OCI-LY7 (cell line): Measurements from ENCODE around the gene FBXW7.

Experiments used
- EZH2phosphoT487 ChIP-seq: fragments of 200-600 bp; sonication (generic); IDR thresholded peaks from 2 replicates; pipeline ENCODE4 v1.6.1; 2018; ENCODE audit warnings: low read depth, borderline replicate concordance, mild to moderate bottlenecking, mixed run types, antibody characterized with exemption, low read length, moderate library complexity, mixed read lengths
- TF ChIP-seq, protein P1 (sequence below): fragments of 200-600 bp; sonication (generic); conservative IDR thresholded peaks from 2 replicates; pipeline ENCODE4 v1.5.1; 2014; ENCODE audit warnings: mild to moderate bottlenecking, antibody characterized with exemption, low read length, moderate library complexity, mixed read lengths

DNA sequence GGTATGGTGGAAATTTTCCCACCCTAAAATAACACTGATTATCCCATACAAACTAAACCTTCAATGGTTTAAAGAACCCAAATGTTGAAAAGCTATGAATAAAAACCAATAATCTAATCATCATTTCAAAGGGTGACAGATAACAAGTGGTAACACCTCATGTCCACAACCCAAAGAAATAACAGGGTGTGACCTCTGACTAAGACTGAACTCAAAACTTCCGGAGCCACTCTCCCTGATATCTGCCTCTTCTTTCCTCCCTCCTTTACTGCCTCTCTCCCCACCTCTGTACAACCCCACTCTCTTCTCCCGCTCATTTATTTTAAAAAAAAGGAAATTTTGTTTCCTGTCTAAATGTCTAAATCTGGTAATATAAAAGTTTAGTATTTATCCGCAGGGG lies 11.5 kb downstream of the FBXW7 start:
- TF ChIP-seq, protein P1, sequence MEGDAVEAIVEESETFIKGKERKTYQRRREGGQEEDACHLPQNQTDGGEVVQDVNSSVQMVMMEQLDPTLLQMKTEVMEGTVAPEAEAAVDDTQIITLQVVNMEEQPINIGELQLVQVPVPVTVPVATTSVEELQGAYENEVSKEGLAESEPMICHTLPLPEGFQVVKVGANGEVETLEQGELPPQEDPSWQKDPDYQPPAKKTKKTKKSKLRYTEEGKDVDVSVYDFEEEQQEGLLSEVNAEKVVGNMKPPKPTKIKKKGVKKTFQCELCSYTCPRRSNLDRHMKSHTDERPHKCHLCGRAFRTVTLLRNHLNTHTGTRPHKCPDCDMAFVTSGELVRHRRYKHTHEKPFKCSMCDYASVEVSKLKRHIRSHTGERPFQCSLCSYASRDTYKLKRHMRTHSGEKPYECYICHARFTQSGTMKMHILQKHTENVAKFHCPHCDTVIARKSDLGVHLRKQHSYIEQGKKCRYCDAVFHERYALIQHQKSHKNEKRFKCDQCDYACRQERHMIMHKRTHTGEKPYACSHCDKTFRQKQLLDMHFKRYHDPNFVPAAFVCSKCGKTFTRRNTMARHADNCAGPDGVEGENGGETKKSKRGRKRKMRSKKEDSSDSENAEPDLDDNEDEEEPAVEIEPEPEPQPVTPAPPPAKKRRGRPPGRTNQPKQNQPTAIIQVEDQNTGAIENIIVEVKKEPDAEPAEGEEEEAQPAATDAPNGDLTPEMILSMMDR: no peak
- no peak for TF ChIP-seq EZH2phosphoT487
